ENCODE data around the gene CFAP90.

The CFAP90 gene

GRCh38 chr5:7795306-7795705 lies 55.6 kb downstream of the CFAP90 start:
- no peak for DNase-seq
- Histone ChIP-seq H2AFZ (ENCODE audit: low read depth, low read length) (no peak overlapping the region), H2BK5ac (ENCODE audit: low read depth, low read length, poor library complexity, severe bottlenecking) (no peak overlapping the region), H3K14ac (ENCODE audit: low read length in 2 of 2) (no peak overlapping the region), H3K9me3 (ENCODE audit: control insufficient read depth, low read length) (no peaks in the 10 kb centered on the region), H3K27me3 (ENCODE audit: control insufficient read depth in 1 of 2, insufficient read depth in 1 of 2, low read length in 2 of 2) (peaks cover 0 to 7% of the 10 kb centered on the region in 2 experiments), H3K4me2 (ENCODE audit: low read length, poor library complexity, severe bottlenecking) (no peak overlapping the region), H2BK15ac (ENCODE audit: low read depth, poor library complexity, severe bottlenecking) (no peak overlapping the region), H3K4me1 (ENCODE audit: control insufficient read depth, insufficient read depth, low read depth, low read length) (peaks cover 1% of the 10 kb centered on the region), H2BK120ac (ENCODE audit: low read depth, low read length) (no peak overlapping the region), H2BK12ac (ENCODE audit: low read length in 2 of 2) (no peak overlapping the region), H3K27ac (ENCODE audit: low read length, poor library complexity, severe bottlenecking) (no peak overlapping the region), H3K4me3 (ENCODE audit: insufficient read depth in 1 of 2, low read depth in 1 of 2, low read length in 2 of 2) (no peak overlapping the region), H3K9ac (ENCODE audit: low read length) (no peak overlapping the region), H3K79me1 (replicated peaks; ENCODE audit: low read length, poor library complexity, severe bottlenecking) (no peaks in the 10 kb centered on the region), H2AK5ac (ENCODE audit: low read length, severe bottlenecking) (no peak overlapping the region), H3K4ac (ENCODE audit: low read depth in 1 of 2, low read length in 2 of 2) (no peak overlapping the region), H4K8ac (ENCODE audit: low read length) (no peak overlapping the region), H4K91ac (ENCODE audit: low read length) (no peak overlapping the region), H3K36me3 (ENCODE audit: control insufficient read depth in 1 of 2, insufficient read depth in 2 of 2, low read depth in 1 of 2, low read length in 2 of 2) (no peaks in the 10 kb centered on the region), H3K18ac (ENCODE audit: low read depth in 1 of 2, low read length in 2 of 2) (no peak overlapping the region), H3K23ac (ENCODE audit: low read length in 2 of 2) (no peak overlapping the region)
- 75% methylated on average over 1 of the region's 3 CpGs for WGBS

GRCh38 chr5:7794823-7795222 lies 56.1 kb downstream of the CFAP90 start:
- Histone ChIP-seq H3K27me3 (ENCODE audit: control insufficient read depth in 1 of 2, insufficient read depth in 1 of 2, low read length in 2 of 2) (peaks cover 0 to 7% of the 10 kb centered on the region in 2 experiments), H3K4me1 (ENCODE audit: control insufficient read depth, insufficient read depth, low read depth, low read length) (peaks cover 1% of the 10 kb centered on the region), H4K8ac (ENCODE audit: low read length) (no peak overlapping the region), H2AK5ac (ENCODE audit: low read length, severe bottlenecking) (no peak overlapping the region), H3K27ac (ENCODE audit: low read length, poor library complexity, severe bottlenecking) (no peak overlapping the region), H3K9me3 (ENCODE audit: control insufficient read depth, low read length) (no peaks in the 10 kb centered on the region), H3K4me3 (ENCODE audit: insufficient read depth in 1 of 2, low read depth in 1 of 2, low read length in 2 of 2) (no peak overlapping the region), H3K18ac (ENCODE audit: low read depth in 1 of 2, low read length in 2 of 2) (no peak overlapping the region), H3K23ac (ENCODE audit: low read length in 2 of 2) (no peak overlapping the region), H2BK15ac (ENCODE audit: low read depth, poor library complexity, severe bottlenecking) (no peak overlapping the region), H3K79me1 (replicated peaks; ENCODE audit: low read length, poor library complexity, severe bottlenecking) (no peaks in the 10 kb centered on the region), H3K36me3 (ENCODE audit: control insufficient read depth in 1 of 2, insufficient read depth in 2 of 2, low read depth in 1 of 2, low read length in 2 of 2) (no peaks in the 10 kb centered on the region), H4K91ac (ENCODE audit: low read length) (no peak overlapping the region), H2BK120ac (ENCODE audit: low read depth, low read length) (no peak overlapping the region), H2BK5ac (ENCODE audit: low read depth, low read length, poor library complexity, severe bottlenecking) (no peak overlapping the region), H2BK12ac (ENCODE audit: low read length in 2 of 2) (no peak overlapping the region), H2AFZ (ENCODE audit: low read depth, low read length) (no peak overlapping the region), H3K14ac (ENCODE audit: low read length in 2 of 2) (no peak overlapping the region), H3K9ac (ENCODE audit: low read length) (no peak overlapping the region), H3K4ac (ENCODE audit: low read depth in 1 of 2, low read length in 2 of 2) (no peak overlapping the region), H3K4me2 (ENCODE audit: low read length, poor library complexity, severe bottlenecking) (no peak overlapping the region)
- WGBS: 73% methylated on average over 1 of the region's 1 CpG
- DNase-seq: no peak

GRCh38 chr5:7794311-7794710 lies 56.6 kb downstream of the CFAP90 start:
- Histone ChIP-seq H3K23ac (ENCODE audit: low read length in 2 of 2) (no peak overlapping the region), H2BK15ac (ENCODE audit: low read depth, poor library complexity, severe bottlenecking) (no peak overlapping the region), H2BK120ac (ENCODE audit: low read depth, low read length) (no peak overlapping the region), H3K27ac (ENCODE audit: low read length, poor library complexity, severe bottlenecking) (no peak overlapping the region), H3K4ac (ENCODE audit: low read depth in 1 of 2, low read length in 2 of 2) (no peak overlapping the region), H2BK5ac (ENCODE audit: low read depth, low read length, poor library complexity, severe bottlenecking) (no peak overlapping the region), H3K79me1 (replicated peaks; ENCODE audit: low read length, poor library complexity, severe bottlenecking) (no peaks in the 10 kb centered on the region), H3K9ac (ENCODE audit: low read length) (no peak overlapping the region), H2BK12ac (ENCODE audit: low read length in 2 of 2) (no peak overlapping the region), H2AFZ (ENCODE audit: low read depth, low read length) (no peak overlapping the region), H3K14ac (ENCODE audit: low read length in 2 of 2) (no peak overlapping the region), H3K36me3 (ENCODE audit: control insufficient read depth in 1 of 2, insufficient read depth in 2 of 2, low read depth in 1 of 2, low read length in 2 of 2) (no peaks in the 10 kb centered on the region), H3K9me3 (ENCODE audit: control insufficient read depth, low read length) (no peaks in the 10 kb centered on the region), H3K4me2 (ENCODE audit: low read length, poor library complexity, severe bottlenecking) (no peak overlapping the region), H4K91ac (ENCODE audit: low read length) (no peak overlapping the region), H3K4me1 (ENCODE audit: control insufficient read depth, insufficient read depth, low read depth, low read length) (peaks cover 1% of the 10 kb centered on the region), H3K27me3 (ENCODE audit: control insufficient read depth in 1 of 2, insufficient read depth in 1 of 2, low read length in 2 of 2) (peaks cover 0 to 7% of the 10 kb centered on the region in 2 experiments), H3K4me3 (ENCODE audit: insufficient read depth in 1 of 2, low read depth in 1 of 2, low read length in 2 of 2) (no peak overlapping the region), H2AK5ac (ENCODE audit: low read length, severe bottlenecking) (no peak overlapping the region), H3K18ac (ENCODE audit: low read depth in 1 of 2, low read length in 2 of 2) (no peak overlapping the region), H4K8ac (ENCODE audit: low read length) (no peak overlapping the region)
- 67% methylated on average over 5 of the region's 5 CpGs for WGBS
- DNase-seq: no peak

- 63% methylated on average over 3 of the region's 5 CpGs for WGBS
- Histone ChIP-seq H3K36me3 (ENCODE audit: control insufficient read depth in 1 of 2, insufficient read depth in 2 of 2, low read depth in 1 of 2, low read length in 2 of 2) (no peaks in the 10 kb centered on the region), H3K4me3 (ENCODE audit: insufficient read depth in 1 of 2, low read depth in 1 of 2, low read length in 2 of 2) (no peak overlapping the region), H2BK15ac (ENCODE audit: low read depth, poor library complexity, severe bottlenecking) (no peak overlapping the region), H4K91ac (ENCODE audit: low read length) (no peak overlapping the region), H2BK120ac (ENCODE audit: low read depth, low read length) (no peak overlapping the region), H3K4me2 (ENCODE audit: low read length, poor library complexity, severe bottlenecking) (no peak overlapping the region), H3K4ac (ENCODE audit: low read depth in 1 of 2, low read length in 2 of 2) (no peak overlapping the region), H3K9ac (ENCODE audit: low read length) (no peak overlapping the region), H3K14ac (ENCODE audit: low read length in 2 of 2) (no peak overlapping the region), H2AK5ac (ENCODE audit: low read length, severe bottlenecking) (no peak overlapping the region), H3K4me1 (ENCODE audit: control insufficient read depth, insufficient read depth, low read depth, low read length) (peaks cover 1% of the 10 kb centered on the region), H2AFZ (ENCODE audit: low read depth, low read length) (no peak overlapping the region), H3K9me3 (ENCODE audit: control insufficient read depth, low read length) (no peaks in the 10 kb centered on the region), H3K27ac (ENCODE audit: low read length, poor library complexity, severe bottlenecking) (no peak overlapping the region), H3K27me3 (ENCODE audit: control insufficient read depth in 1 of 2, insufficient read depth in 1 of 2, low read length in 2 of 2) (peaks cover 0 to 7% of the 10 kb centered on the region in 2 experiments), H3K79me1 (replicated peaks; ENCODE audit: low read length, poor library complexity, severe bottlenecking) (no peaks in the 10 kb centered on the region), H4K8ac (ENCODE audit: low read length) (no peak overlapping the region), H2BK5ac (ENCODE audit: low read depth, low read length, poor library complexity, severe bottlenecking) (no peak overlapping the region), H3K23ac (ENCODE audit: low read length in 2 of 2) (no peak overlapping the region), H2BK12ac (ENCODE audit: low read length in 2 of 2) (no peak overlapping the region), H3K18ac (ENCODE audit: low read depth in 1 of 2, low read length in 2 of 2) (no peak overlapping the region)
- no peak for DNase-seq
Observed at GRCh38 chr5:7793895-7794294, 57.0 kb downstream of the CFAP90 start.

Data from mesenchymal stem cell (in vitro differentiated cells and primary cell).